ENCODE measurements around the gene THBS2.

THBS2 gene

GRCh38 chr6:169176361-169176991, 77.2 kb downstream of the THBS2 start:
- H3K4me3 Mint-ChIP-seq, result no peak overlapping the region
- TF ChIP-seq, protein P1, sequence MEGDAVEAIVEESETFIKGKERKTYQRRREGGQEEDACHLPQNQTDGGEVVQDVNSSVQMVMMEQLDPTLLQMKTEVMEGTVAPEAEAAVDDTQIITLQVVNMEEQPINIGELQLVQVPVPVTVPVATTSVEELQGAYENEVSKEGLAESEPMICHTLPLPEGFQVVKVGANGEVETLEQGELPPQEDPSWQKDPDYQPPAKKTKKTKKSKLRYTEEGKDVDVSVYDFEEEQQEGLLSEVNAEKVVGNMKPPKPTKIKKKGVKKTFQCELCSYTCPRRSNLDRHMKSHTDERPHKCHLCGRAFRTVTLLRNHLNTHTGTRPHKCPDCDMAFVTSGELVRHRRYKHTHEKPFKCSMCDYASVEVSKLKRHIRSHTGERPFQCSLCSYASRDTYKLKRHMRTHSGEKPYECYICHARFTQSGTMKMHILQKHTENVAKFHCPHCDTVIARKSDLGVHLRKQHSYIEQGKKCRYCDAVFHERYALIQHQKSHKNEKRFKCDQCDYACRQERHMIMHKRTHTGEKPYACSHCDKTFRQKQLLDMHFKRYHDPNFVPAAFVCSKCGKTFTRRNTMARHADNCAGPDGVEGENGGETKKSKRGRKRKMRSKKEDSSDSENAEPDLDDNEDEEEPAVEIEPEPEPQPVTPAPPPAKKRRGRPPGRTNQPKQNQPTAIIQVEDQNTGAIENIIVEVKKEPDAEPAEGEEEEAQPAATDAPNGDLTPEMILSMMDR (IDR thresholded peaks at IDR 0.05; ENCODE audit: unreplicated experiment in 3 of 3), result no peak
- peaks cover 3% of the 10 kb centered on the region for H3K9me3 Mint-ChIP-seq
- H3K4me1 Mint-ChIP-seq, result peaks cover 44% of the 10 kb centered on the region
- H3K27ac Mint-ChIP-seq, result peak overlapping the region; percentile 26 to 88 (median 73)
- H3K27me3 Mint-ChIP-seq (ENCODE audit: low read depth), result no peaks in the 10 kb centered on the region
- no peaks in the 10 kb centered on the region for H3K36me3 Mint-ChIP-seq (ENCODE audit: low read depth)

GRCh38 chr6:169175360-169175887, 78.2 kb downstream of the THBS2 start:
- H3K4me3 Mint-ChIP-seq, result peak overlapping the region in 1 of 3 experiments; percentile 21
- peaks cover 51% of the 10 kb centered on the region for H3K4me1 Mint-ChIP-seq
- TF ChIP-seq, protein P1 (IDR thresholded peaks at IDR 0.05; ENCODE audit: unreplicated experiment in 3 of 3), result no peak
- H3K27ac Mint-ChIP-seq, result peak overlapping the region; percentile 49 to 88 (median 77)
- H3K9me3 Mint-ChIP-seq, result no peaks in the 10 kb centered on the region
- peaks cover 6% of the 10 kb centered on the region for H3K27me3 Mint-ChIP-seq (ENCODE audit: low read depth)
- H3K36me3 Mint-ChIP-seq (ENCODE audit: low read depth), result no peaks in the 10 kb centered on the region

- no peaks in the 10 kb centered on the region for H3K36me3 Mint-ChIP-seq (ENCODE audit: low read depth)
- peak overlapping the region in 1 of 3 experiments; percentile 21 for H3K4me3 Mint-ChIP-seq
- TF ChIP-seq, protein P1 (IDR thresholded peaks at IDR 0.05; ENCODE audit: unreplicated experiment in 3 of 3), result no peak
- H3K4me1 Mint-ChIP-seq, result peaks cover 53% of the 10 kb centered on the region
- H3K27ac Mint-ChIP-seq, result peak overlapping the region; percentile 49 to 88 (median 77)
- no peaks in the 10 kb centered on the region for H3K9me3 Mint-ChIP-seq
- H3K27me3 Mint-ChIP-seq (ENCODE audit: low read depth), result peaks cover 6% of the 10 kb centered on the region
These were observed 78.9 kb downstream of the THBS2 start for GRCh38 chr6:169174516-169175359.

- H3K27me3 Mint-ChIP-seq (ENCODE audit: low read depth), result peaks cover 6% of the 10 kb centered on the region
- no peaks in the 10 kb centered on the region for H3K36me3 Mint-ChIP-seq (ENCODE audit: low read depth)
- H3K4me3 Mint-ChIP-seq, result no peak overlapping the region
- H3K27ac Mint-ChIP-seq, result peak overlapping the region in 2 of 3 experiments; percentile 15 to 71
- TF ChIP-seq, protein P1 (IDR thresholded peaks at IDR 0.05; ENCODE audit: unreplicated experiment in 3 of 3), result no peak
- no peaks in the 10 kb centered on the region for H3K9me3 Mint-ChIP-seq
- peaks cover 61% of the 10 kb centered on the region for H3K4me1 Mint-ChIP-seq
These were observed 79.9 kb downstream of the THBS2 start for GRCh38 chr6:169173532-169174268.

- TF ChIP-seq, protein P1 (IDR thresholded peaks at IDR 0.05; ENCODE audit: unreplicated experiment in 3 of 3), result no peak
- Mint-ChIP-seq H3K4me3 (no peak overlapping the region), H3K27ac (peak overlapping the region in 2 of 3 experiments; percentile 54 to 71), H3K4me1 (peaks cover 65% of the 10 kb centered on the region), H3K27me3 (ENCODE audit: low read depth) (peaks cover 6% of the 10 kb centered on the region), H3K36me3 (ENCODE audit: low read depth) (no peaks in the 10 kb centered on the region), H3K9me3 (no peaks in the 10 kb centered on the region)
These were observed 80.7 kb downstream of the THBS2 start for GRCh38 chr6:169172946-169173345.
